ENCODE results near the gene GPR15.
A peak's percentile ranks its signal among the peaks of the same experiment; 100 is the strongest.

Gene GPR15

DNA sequence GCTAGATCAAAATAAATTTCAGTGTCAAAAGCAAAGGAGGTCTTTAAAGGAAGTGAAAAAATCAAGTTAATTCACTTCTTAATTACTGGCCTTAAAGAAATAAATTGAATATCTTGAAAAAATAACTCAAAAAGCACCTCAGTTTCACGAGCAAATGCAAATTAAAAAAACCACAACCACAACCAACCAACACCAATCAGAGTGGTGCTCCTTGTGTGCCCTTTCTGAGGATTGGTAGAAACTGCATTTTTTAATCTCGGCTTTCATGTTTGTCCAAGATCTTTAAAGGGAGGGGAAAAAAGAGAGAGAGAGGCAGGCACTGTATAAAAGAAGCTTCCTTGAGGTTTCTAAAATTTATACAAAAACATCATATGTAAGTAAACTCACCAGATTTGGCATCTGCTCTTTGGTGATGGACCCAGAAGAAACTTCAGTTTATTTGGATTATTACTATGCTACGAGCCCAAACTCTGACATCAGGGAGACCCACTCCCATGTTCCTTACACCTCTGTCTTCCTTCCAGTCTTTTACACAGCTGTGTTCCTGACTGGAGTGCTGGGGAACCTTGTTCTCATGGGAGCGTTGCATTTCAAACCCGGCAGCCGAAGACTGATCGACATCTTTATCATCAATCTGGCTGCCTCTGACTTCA lies at the start of gene GPR15:
Gene GPR15, plus strand, starts transcription at position 357 of the 653 bp plus-strand sequence. Its CDS starts 56 bp downstream, at position 413.
- no peak for DNase-seq

- no peak for DNase-seq
Measured at GRCh38 chr3:98482717-98483482, 48.9 kb upstream of the GPR15 start.

DNA sequence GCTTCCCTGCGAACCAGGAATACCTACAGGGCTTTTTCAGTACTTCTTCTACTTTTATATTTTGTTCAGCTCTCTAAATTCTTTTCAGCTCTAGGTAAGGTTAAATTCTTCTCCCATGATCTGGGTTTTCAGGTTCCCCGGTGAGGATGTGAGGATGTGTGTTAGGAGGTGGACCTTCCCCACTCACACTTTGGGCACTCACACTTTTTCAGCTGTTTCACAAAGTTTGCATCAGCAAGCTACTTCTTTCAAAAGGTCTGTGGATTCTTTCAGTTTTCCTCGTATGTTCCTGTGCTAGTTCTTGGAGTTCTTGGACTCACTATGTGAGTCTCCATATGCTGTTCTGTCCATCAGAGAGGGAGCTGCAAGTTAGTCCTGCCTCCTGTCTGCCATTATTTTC lies 48.2 kb upstream of the GPR15 start:
- DNase-seq, result no peak

DNA sequence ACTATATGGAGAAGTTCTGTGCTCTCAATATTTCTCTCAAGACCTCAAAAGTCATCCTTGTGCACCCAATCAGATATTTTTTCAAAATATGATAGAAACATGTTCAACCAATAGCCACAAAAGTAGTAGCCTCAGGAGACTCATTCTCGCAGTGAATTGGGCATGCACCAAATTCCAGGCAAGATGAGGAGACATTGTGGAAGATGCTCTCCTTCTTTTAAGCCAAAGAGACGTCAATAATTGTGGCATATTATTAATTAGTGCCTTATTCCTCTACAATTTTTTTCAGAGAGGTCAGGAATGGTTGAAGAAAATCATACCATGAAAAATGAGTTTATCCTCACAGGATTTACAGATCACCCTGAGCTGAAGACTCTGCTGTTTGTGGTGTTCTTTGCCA lies 34.4 kb upstream of the GPR15 start, which contains the start of gene OR5K2:
Gene OR5K2, plus strand, starts transcription at position 301 of the 400 bp plus-strand sequence. Its CDS starts 0 bp downstream, at position 301.
- no peak for DNase-seq

GRCh38 chr3:98500019-98500418 lies 31.8 kb upstream of the GPR15 start:
- DNase-seq, result no peak

DNA sequence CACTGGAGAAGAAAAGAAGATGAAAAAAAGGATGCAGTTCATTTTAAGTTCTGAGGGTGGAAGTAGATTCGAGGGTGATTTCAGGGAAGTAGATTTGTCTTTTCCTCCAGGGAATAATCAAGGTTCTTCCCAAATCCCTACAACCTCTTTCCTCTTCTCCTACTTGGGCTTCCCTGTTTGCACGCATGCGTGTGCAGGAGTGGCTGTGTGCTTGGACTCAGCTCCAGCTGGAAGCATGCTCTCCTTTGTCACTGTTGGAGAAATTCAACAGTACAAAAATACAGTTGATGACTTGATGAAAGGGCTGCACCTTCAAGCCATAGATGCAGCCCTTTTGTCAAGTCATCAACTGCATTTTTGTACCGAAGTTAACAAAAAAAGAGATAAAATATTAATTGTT lies 30.5 kb upstream of the GPR15 start:
- DNase-seq, result no peak

DNA sequence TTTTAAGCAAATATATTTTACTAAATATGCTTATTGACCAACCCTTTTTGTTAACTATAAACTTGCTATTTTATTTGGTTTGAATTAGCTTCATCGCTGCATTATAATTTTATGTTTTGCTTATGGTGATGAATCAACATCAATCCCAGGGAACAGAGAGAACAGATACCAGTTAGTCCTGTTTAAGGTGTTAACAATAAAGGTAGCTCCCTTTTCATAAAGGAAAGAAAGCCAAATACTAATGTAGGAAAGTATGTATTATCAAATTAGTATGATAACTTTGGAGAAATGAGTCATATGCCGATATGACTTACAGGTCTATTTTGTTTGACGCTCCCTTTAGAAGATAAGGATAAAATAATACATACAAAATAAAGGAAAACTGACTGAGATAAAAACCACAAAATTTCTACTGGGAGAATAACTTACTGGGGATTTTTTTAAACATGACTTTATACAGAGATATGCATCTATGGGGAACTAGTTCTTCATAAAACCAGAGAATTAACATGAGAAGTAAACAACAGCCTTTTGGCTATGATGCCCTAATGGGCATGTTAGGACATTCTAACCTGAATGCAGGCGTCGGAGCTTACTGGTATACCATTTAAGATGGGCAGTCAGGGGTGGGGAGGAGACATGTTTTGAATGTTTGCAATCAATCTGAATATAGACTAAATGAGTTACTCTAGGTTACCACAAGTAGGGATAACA lies 29.8 kb upstream of the GPR15 start:
- DNase-seq, result no peak

- no peak for DNase-seq
Measured at GRCh38 chr3:98504539-98504938, 27.2 kb upstream of the GPR15 start.

DNA sequence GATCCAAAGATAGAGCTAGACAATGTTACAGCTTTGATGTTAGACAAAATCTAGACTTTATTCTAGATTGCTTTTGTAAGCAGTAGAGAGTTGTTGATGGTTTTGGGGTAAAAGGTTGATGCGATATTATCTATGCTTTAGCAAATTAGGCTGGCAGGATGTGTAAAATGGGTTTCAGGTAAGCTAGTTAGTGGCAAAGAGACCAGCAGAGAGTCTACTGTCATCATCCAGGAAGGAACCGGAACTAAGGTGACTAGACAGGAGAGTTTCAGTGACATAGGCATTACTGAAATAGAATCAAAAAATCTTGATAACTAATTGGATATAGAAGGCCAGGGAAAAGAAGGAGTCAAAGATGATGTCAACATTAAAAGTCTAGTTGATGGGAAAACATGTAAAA lies 23.2 kb upstream of the GPR15 start:
- DNase-seq, result no peak

- DNase-seq, result no peak
Measured at GRCh38 chr3:98512576-98512975, 19.2 kb upstream of the GPR15 start.

DNA sequence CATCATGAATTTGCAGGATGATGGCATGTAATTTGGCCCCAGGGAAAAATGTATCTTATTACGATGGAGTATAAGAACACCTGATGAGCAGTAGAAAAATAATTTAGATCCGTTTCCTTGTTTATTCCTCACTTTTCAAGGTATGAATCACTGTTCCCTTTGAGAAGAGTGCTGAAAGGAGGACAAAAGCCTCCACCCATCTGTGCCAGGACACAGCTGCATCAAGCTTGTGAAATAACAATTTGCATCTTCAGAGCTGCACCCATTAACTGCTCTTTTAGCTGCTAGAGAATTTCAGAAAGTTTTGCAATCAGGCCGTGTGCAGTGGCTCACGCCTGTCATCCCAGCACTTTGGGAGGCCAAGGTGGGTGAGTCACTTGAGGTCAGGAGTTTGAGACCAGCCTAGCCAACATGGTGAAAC lies 18.7 kb upstream of the GPR15 start:
- DNase-seq, result no peak

DNA sequence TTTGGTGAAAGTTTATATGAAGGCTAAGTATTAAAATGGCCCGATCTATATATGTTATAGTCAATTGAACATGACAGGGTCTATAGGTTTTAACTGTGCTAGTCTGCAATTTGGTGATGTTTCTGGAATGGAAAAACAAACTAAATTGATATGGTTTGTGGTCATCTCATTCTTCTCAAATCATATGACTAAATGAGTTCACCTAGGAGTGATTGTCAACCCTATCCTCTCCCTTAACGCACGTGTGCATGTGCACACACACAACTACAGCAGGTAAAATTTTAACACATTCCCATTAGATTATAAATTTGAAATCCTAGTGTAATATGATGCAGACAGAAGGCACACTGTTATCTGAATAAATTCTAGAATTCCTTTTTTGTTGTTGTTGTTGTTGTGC lies 18.0 kb upstream of the GPR15 start:
- DNase-seq, result no peak

GRCh38 chr3:98514948-98515347 lies 16.8 kb upstream of the GPR15 start:
- DNase-seq, result no peak

DNA sequence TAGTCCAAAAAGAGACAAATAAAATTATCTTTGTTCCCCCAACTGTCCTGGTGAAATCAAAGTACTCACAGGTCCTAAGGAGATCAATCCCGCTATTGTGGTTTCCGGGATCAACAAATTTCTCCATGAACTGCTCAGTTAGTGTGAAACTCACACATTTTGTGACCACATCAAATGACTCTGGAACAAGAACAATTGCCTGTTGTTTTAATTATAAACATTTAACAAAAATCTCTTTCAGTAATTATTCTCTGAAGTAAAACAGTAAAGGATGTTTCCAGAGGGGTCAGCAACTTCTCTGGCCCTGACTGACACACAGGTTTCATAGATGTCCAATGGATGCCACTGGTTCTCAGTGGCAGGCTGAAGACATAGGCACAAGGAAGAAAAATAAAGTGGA lies 13.0 kb upstream of the GPR15 start:
- no peak for DNase-seq

- no peak for DNase-seq
Measured at GRCh38 chr3:98519351-98519750, 12.4 kb upstream of the GPR15 start.

DNA sequence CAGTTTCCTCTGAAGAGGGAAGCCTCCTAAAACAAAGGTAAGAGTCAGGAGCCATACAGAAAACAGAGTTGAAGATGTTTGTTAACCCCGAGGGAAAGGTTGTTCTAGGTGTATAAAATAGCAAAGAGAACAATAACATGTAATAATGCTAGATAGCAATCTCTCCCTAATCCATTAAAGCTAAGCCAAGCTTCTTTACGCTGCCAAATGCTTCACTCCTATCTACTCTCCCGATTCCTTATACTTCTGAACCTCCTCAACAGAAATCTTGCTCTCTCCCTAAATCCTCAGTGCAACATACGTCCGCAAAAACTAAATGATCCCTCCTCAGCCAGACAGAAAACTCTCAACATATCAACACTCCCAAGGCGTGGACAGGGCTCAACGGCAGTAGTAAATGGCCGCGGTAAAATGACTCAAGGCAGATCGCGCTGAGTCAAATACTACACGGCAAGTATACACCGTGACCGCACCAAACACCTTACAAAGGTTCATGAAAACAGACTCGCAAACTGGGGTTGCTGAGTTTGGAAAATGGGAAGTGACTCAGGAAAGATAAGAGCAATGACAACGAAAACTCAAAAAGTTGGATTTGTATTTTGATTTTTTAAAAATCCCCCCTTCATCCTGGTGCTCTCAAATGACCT lies 9.8 kb upstream of the GPR15 start:
- DNase-seq, result peak; percentile 53

DNA sequence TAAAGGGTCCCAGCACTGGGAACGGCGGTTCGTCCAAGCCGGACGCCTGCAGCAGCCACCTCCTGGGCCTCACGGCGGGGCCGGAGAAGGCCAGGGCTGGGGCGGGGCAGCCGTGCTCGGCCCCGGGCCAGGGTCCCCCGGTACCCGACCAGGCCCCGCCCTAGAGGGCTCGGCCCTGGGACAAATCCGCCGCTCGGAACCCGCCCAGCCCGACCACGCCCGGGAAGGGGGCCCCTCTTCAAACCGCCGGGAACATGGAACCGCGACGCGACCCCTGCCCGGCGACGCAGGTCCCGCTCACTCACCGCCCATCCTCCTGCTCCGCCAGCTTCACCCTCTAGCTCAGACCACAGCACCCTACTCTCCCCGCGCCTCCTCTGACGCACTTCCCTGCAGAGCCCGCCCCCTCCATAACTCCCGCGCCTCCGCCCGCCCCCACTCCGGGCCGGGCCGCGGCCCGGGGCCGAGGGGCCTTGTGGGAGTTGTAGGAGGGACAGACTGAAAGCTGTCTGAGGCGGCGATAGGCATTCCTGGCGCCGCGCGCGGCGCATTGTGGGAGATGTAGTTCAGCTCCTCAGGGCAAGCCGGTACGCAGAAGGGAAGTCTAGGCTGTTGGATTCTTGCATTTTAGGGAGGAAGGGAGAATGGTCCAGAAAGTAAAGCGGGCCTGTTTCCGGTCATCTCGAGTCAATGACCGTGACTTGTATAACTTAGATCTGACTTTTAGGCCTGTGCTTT lies 9.1 kb upstream of the GPR15 start, which contains the start of gene CLDND1:
Gene CLDND1, minus strand, starts transcription at position 359 of the 738 bp plus-strand sequence. CDS start 1,478 bp downstream, outside the sequence.
- peak; percentile 94 for DNase-seq

GRCh38 chr3:98525494-98525893 lies 6.3 kb upstream of the GPR15 start:
- no peak for DNase-seq

DNA sequence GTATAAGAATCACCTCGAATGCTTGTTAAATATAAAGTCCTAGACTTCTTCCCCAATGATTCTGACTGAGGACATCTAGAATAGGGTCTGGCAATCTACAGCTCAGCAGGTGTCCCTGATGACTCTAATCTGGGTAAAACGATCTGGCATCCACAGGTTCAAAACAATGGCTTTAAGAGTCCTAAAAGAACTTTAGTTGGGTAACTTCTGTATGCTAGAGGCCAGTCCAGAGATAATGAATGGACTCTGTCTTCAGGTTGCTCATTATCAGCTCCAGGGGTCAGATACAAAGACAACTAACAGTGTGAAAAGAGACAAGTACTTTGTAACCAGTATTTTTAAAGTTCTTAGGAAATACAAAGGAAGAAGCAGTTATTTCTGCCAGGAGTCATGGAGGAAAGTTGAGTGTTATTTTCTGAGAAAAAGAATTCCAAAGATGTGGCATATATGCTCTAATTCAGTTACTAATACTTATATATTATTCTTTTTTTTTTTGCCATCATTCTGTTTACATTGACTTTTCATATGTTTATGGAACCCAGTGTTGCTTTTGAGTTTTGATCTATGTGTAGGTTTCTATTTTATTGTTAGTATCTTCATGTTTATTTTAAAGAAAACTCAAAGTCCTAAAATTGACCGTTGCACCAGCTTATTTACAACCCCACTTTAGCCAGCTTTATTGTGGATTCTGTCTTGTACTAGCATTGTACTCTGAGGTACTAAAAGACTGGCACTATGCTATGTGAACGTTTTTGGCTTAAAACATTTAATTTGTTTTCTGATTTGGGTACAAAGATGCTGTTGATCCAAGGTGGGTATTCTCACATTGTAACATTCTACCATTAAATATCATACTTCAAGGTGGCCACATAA lies 3.1 kb upstream of the GPR15 start:
- DNase-seq, result no peak

DNA sequence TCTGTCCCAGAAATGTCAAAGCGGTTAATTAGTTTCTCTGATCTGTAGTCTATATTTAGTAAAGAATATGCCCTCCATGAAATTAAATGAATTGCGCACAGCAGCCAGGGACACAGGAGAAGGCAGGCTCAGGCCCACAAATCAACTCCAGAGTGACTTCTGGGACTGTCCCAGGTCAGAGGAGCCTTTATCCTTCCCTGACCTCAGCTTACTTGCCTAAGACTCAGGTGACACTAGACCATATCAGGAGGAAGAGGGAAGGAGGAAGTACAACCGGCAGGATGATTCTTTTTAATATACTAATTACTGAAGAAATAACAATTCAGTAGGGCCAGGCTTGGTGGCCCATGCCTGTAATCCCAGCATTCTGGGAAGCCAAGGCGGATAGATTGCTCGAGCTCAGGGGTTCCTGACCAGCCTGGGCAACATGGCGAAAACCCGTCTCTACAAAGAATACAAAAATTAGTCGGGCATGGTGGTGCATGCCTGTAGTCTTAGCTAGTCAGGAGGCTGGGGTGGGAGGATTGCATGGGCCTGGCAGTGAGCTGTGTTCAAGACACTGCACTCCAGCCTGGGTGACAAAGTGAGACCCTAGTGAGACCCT lies 1.8 kb upstream of the GPR15 start:
- DNase-seq, result no peak

DNA sequence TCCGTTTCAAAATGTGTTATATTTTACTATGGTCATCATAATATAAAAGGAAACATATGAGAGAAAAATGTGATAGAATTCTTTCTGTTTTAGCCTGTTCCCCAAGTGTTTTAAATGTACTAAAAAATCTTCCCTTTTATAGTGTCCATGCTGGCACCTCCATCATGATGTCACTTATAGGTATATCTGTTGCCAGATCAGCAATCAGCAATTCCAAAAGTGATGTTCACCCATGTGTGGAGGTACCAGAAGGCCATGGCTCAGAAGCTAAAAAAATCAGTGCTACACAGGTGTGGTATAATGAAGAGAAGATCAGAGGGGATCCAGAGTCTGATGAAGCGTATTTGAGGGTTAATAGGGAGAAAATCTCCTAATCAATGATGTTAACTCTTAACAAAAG lies 1.1 kb upstream of the GPR15 start:
- DNase-seq, result no peak
